IMR-90 (cell line): Measurements from ENCODE around the gene MDM2. TPM values are rescaled to one million over a fixed set of nuclear protein-coding genes. Genes with fewer than 3 reads are reported as not detected.

Experiments
- ATAC-seq: fragments of 200-7000 bp; cut with Tn5 transposase; 2 replicates; pipeline ENCODE4 v1.9.1; 2020; ENCODE audit warnings: low read depth, mild to moderate bottlenecking, moderate library complexity
- BruUV-seq: library from RNA; stranded (reverse); fragments of 400-500 nt; replicated peaks from 2 replicates; lab custom pipeline; 2021; lab: Mats Ljungman, UMichigan
- CTCF ChIA-PET: fragments of 300-600 bp; formaldehyde crosslinking; extraction: SDS; loops from one replicate; lab custom pipeline; 2021; ENCODE audit warnings: antibody characterized with exemption; lab: Yijun Ruan, JAX
- POLR2A ChIA-PET: fragments of 300-600 bp; sonication (Branson Sonifier 250); formaldehyde crosslinking; loops from one replicate; lab custom pipeline; 2022; ENCODE audit warnings: antibody characterized with exemption; ENCODE audit not compliant: unreplicated experiment; lab: Charles Lee
- DNase-seq: peaks from one replicate; pipeline ENCODE4 v3.0.0; 2013
- H2AFZ ChIP-seq: replicated peaks from 2 replicates; pipeline ENCODE3; 2013; ENCODE audit warnings: low read length, mild to moderate bottlenecking; ENCODE audit not compliant: poor library complexity
- H2AK5ac ChIP-seq: 2 replicates; pipeline ENCODE4 v1.6.1; 2013; ENCODE audit warnings: low read depth, low read length, inconsistent platforms
- H2AK9ac ChIP-seq: replicated peaks from 2 replicates; pipeline ENCODE3; 2013; ENCODE audit warnings: mild to moderate bottlenecking, low read depth, low read length, moderate library complexity; ENCODE audit not compliant: poor library complexity
- H2BK120ac ChIP-seq: 2 replicates; pipeline ENCODE4 v1.6.1; 2013; ENCODE audit warnings: low read depth, low read length, inconsistent platforms
- H2BK15ac ChIP-seq: 3 replicates; pipeline ENCODE4 v1.6.1; 2013; ENCODE audit warnings: low read depth, low read length, inconsistent platforms
- H2BK20ac ChIP-seq: 2 replicates; pipeline ENCODE4 v1.6.1; 2013; ENCODE audit warnings: low read depth, mild to moderate bottlenecking, inconsistent platforms, low read length, moderate library complexity
- H2BK5ac ChIP-seq: 2 replicates; pipeline ENCODE4 v1.6.1; 2013; ENCODE audit warnings: mild to moderate bottlenecking, low read depth, low read length, inconsistent platforms; ENCODE audit not compliant: poor library complexity, severe bottlenecking
- H3K14ac ChIP-seq: replicated peaks from 2 replicates; pipeline ENCODE4 v1.6.1; 2013; ENCODE audit warnings: low read depth, low read length, inconsistent platforms
- H3K18ac ChIP-seq: 2 replicates; pipeline ENCODE4 v1.6.1; 2013; ENCODE audit warnings: low read depth, low read length, control low read depth
- H3K23ac ChIP-seq: 2 replicates; pipeline ENCODE4 v1.6.1; 2013; ENCODE audit warnings: low read depth, low read length, inconsistent platforms
- H3K27ac ChIP-seq: 2 replicates; pipeline ENCODE4 v1.5.1; 2013; ENCODE audit warnings: mild to moderate bottlenecking, control low read depth, low read length; ENCODE audit not compliant: insufficient read depth
- H3K27me3 ChIP-seq: 2 replicates; pipeline ENCODE4 v1.6.1; 2013; ENCODE audit warnings: low read length; ENCODE audit not compliant: control insufficient read depth, insufficient read depth
- H3K36me3 ChIP-seq: 2 replicates; pipeline ENCODE4 v1.6.1; 2013; ENCODE audit warnings: low read length, mixed read lengths; ENCODE audit not compliant: control insufficient read depth, insufficient read depth
- H3K4ac ChIP-seq: 2 replicates; pipeline ENCODE4 v1.6.1; 2013; ENCODE audit warnings: low read depth, low read length, inconsistent platforms
- H3K4me1 ChIP-seq: 2 replicates; pipeline ENCODE4 v1.6.1; 2013; ENCODE audit warnings: low read length, mixed read lengths; ENCODE audit not compliant: control insufficient read depth, insufficient read depth
- H3K4me2 ChIP-seq: 2 replicates; pipeline ENCODE4 v1.6.1; 2013; ENCODE audit warnings: low read depth, mild to moderate bottlenecking, control low read depth, low read length, moderate library complexity
- H3K4me3 ChIP-seq: 2 replicates; pipeline ENCODE4 v1.5.1; 2013; ENCODE audit warnings: low read depth, mild to moderate bottlenecking, control low read depth, low read length, moderate library complexity; ENCODE audit not compliant: insufficient read depth
- H3K56ac ChIP-seq: 2 replicates; pipeline ENCODE4 v1.6.1; 2013; ENCODE audit warnings: low read length, inconsistent platforms; ENCODE audit not compliant: insufficient read depth; ENCODE audit errors: extremely low read depth
- H3K79me1 ChIP-seq, 2 experiments: 2 replicates each; pipeline ENCODE4 v1.6.1; 2013; ENCODE audit warnings: low read length in 2 of 2, inconsistent platforms in 1 of 2, low read depth in 1 of 2
- H3K9ac ChIP-seq: 2 replicates; pipeline ENCODE4 v1.6.1; 2013; ENCODE audit warnings: low read depth, low read length, control low read depth
- H3K9me1 ChIP-seq: 2 replicates; pipeline ENCODE4 v1.6.1; 2013; ENCODE audit warnings: low read length, inconsistent platforms; ENCODE audit not compliant: insufficient read depth
- H3K9me3 ChIP-seq: 2 replicates; pipeline ENCODE4 v1.6.1; 2013; ENCODE audit warnings: low read length; ENCODE audit not compliant: control insufficient read depth, insufficient read depth
- H4K20me1 ChIP-seq: 2 replicates; pipeline ENCODE4 v1.6.1; 2013; ENCODE audit warnings: low read length, inconsistent platforms; ENCODE audit not compliant: insufficient read depth
- H4K5ac ChIP-seq: 2 replicates; pipeline ENCODE4 v1.6.1; 2013; ENCODE audit warnings: mild to moderate bottlenecking, low read depth, low read length, control low read depth
- H4K8ac ChIP-seq, 2 experiments: 2 replicates each; pipeline ENCODE4 v1.6.1; 2013; ENCODE audit warnings: low read depth in 2 of 2, low read length in 2 of 2, control low read depth in 1 of 2, inconsistent platforms in 1 of 2
- H4K91ac ChIP-seq: 2 replicates; pipeline ENCODE4 v1.6.1; 2013; ENCODE audit warnings: low read depth, low read length, inconsistent platforms; ENCODE audit not compliant: insufficient read depth
- CEBPB ChIP-seq: IDR thresholded peaks from 2 replicates; pipeline ENCODE4 v1.6.1; 2012; ENCODE audit warnings: low read depth, low read length, improper control_type of control experiment
- CHD1 ChIP-seq: IDR thresholded peaks from 2 replicates; pipeline ENCODE4 v1.6.1; 2012; ENCODE audit warnings: low read depth, low read length, improper control_type of control experiment
- MAFK ChIP-seq: IDR thresholded peaks from 2 replicates; pipeline ENCODE4 v1.6.1; 2012; ENCODE audit warnings: low read depth, low read length, improper control_type of control experiment
- MXI1 ChIP-seq: IDR thresholded peaks from 2 replicates; pipeline ENCODE4 v1.6.1; 2012; ENCODE audit warnings: low read depth, mild to moderate bottlenecking, low read length, moderate library complexity, borderline replicate concordance
- NFE2L2 ChIP-seq: fragments of 150-350 bp; IDR thresholded peaks from 2 replicates; pipeline ENCODE4 v1.6.1; 2016; ENCODE audit warnings: low read depth, mild to moderate bottlenecking, low read length
- POLR2A ChIP-seq: IDR thresholded peaks from 2 replicates; pipeline ENCODE4 v1.6.1; 2012; ENCODE audit warnings: mild to moderate bottlenecking, low read depth, low read length
- RCOR1 ChIP-seq: IDR thresholded peaks from 2 replicates; pipeline ENCODE4 v1.6.1; 2012; ENCODE audit warnings: mild to moderate bottlenecking, low read length, improper control_type of control experiment; ENCODE audit not compliant: insufficient replicate concordance
- SMC3 ChIP-seq: fragments of 150-350 bp; IDR thresholded peaks from 2 replicates; pipeline ENCODE4 v1.6.1; 2016; ENCODE audit warnings: low read depth, mild to moderate bottlenecking, antibody characterized with exemption, low read length, moderate library complexity
- whole genome bisulfite sequencing, 2 experiments: methylation state at CpG; one replicate each; pipeline versions ENCODE4 v1.1.5 to v1.1.7; 2013; ENCODE audit warnings: missing lambda C conversion rate in 2 of 2; ENCODE audit not compliant: insufficient read length in 1 of 2; ENCODE audit errors: extremely low coverage in 2 of 2; 5-methylcytosine and 5-hydroxymethylcytosine counted together
- dilution Hi-C: fragments of 300-500 bp; cut with HindIII; formaldehyde crosslinking; loops from one replicate; pipeline ENCODE4 v1.14.3; 2018; ENCODE audit warnings: low sequenced_read_pairs; ENCODE audit not compliant: unreplicated experiment
- in situ Hi-C: fragments of 300-500 bp; cut with MboI; formaldehyde crosslinking; loops from 3 replicates; pipeline ENCODE4 v1.14.3; 2019; ENCODE audit warnings: low sequenced_read_pairs, inconsistent platforms, mixed read lengths
- intact Hi-C: fragments of 100-400 bp; cut with micrococcal nuclease; formaldehyde crosslinking; loops from 2 replicates; pipeline ENCODE4 v1.10.0; 2022
- polyA plus RNA-seq, 3 experiments: library from polyadenylated mRNA; depleted of rRNA; stranded (reverse); fragments of >200 nt; gene quantifications; 2 replicates each; pipeline ENCODE4 v1.2.3, GENCODE V29; 2012; ENCODE audit warnings: low replicate concordance in 1 of 3
- total RNA-seq: library from RNA; depleted of rRNA; stranded (reverse); fragments of >200 nt; gene quantifications from 2 replicates; pipeline ENCODE4 v1.2.3, GENCODE V29; 2012
- TF ChIP-seq, protein P1 (sequence below): conservative IDR thresholded peaks from 2 replicates; pipeline ENCODE4 v1.5.1; 2012; ENCODE audit warnings: mild to moderate bottlenecking, low read depth, low read length, improper control_type of control experiment

Gene MDM2
- total and polyA plus RNA-seq, 2 of the 4 experiments (the other 2 are of a cell fraction) = 21.9 to 196 TPM

DNA sequence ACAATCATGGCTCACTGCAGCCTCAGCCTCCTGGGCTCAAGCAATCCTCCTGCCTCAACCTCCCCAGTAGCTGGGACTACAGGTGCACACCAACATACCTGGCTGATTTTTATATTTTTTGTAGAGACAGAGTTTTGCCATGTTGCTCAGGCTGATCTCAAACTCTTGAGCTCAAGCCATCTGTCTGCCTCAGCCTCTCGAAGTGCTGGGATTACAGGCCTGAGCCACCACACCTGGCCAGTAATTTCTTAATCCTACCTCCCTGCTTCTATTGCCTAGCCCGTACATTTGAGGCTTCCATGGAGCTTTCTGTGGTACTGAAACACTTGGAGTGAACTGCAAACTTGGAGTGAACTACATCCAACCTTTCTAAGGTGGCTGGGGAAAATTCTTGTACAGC lies 41.3 kb upstream of the MDM2 start:
- TF ChIP-seq, protein P1, sequence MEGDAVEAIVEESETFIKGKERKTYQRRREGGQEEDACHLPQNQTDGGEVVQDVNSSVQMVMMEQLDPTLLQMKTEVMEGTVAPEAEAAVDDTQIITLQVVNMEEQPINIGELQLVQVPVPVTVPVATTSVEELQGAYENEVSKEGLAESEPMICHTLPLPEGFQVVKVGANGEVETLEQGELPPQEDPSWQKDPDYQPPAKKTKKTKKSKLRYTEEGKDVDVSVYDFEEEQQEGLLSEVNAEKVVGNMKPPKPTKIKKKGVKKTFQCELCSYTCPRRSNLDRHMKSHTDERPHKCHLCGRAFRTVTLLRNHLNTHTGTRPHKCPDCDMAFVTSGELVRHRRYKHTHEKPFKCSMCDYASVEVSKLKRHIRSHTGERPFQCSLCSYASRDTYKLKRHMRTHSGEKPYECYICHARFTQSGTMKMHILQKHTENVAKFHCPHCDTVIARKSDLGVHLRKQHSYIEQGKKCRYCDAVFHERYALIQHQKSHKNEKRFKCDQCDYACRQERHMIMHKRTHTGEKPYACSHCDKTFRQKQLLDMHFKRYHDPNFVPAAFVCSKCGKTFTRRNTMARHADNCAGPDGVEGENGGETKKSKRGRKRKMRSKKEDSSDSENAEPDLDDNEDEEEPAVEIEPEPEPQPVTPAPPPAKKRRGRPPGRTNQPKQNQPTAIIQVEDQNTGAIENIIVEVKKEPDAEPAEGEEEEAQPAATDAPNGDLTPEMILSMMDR = no peak
- TF ChIP-seq POLR2A = no peak
- no peak for TF ChIP-seq RCOR1
- TF ChIP-seq SMC3 = no peak
- TF ChIP-seq CHD1 = no peak
- TF ChIP-seq MXI1 = no peak
- TF ChIP-seq NFE2L2 = no peak
- TF ChIP-seq CEBPB = no peak
- TF ChIP-seq MAFK = no peak

More for the DNA sequence above, 41.3 kb upstream of the MDM2 start:
- no peaks in the 10 kb centered on the region for H3K27me3 ChIP-seq
- no peak overlapping the region for H3K4me2 ChIP-seq
- H3K14ac ChIP-seq = no peak overlapping the region
- ChIA-PET POLR2A (interaction anchor here (0.6 kb wide), 2 partner anchors 10 to 1281 kb away, joined by 3 to 11 read pairs; no protein-coding TSS in a partner anchor), CTCF (interaction anchor here (0.6 kb wide), 1 partner anchor 22 kb away, joined by 3 read pairs; no protein-coding TSS in a partner anchor)
- H3K27ac ChIP-seq = no peak overlapping the region
- H3K4me3 ChIP-seq = no peak overlapping the region
- no peak overlapping the region for H2AK5ac ChIP-seq
- no peaks in the 10 kb centered on the region; a peak in 1 of 4 replicates for H3K79me1 ChIP-seq
- DNase-seq (no peak), ATAC-seq (no peak)
- H3K9me1 ChIP-seq = 0 out of 2 replicates have a peak, but pooled peaks cover 3% of the 10 kb centered on the region
- no peak overlapping the region for H2BK20ac ChIP-seq
- H3K36me3 ChIP-seq = peaks cover 9% of the 10 kb centered on the region
- no peaks in the 10 kb centered on the region for H4K20me1 ChIP-seq
- no peaks in the 10 kb centered on the region for H3K4me1 ChIP-seq
- no peak overlapping the region for H2BK5ac ChIP-seq
- H3K56ac ChIP-seq = no peak overlapping the region
- no peak overlapping the region for H3K18ac ChIP-seq
- H2BK15ac ChIP-seq = no peak overlapping the region
- no peak overlapping the region for H4K8ac ChIP-seq
- no peak overlapping the region for H2AFZ ChIP-seq
- 80% methylated on average over 1 of the region's 2 CpGs; no CpG with 5 or more reads in 1 of the 2 experiments for WGBS, 2 experiments
- no peak overlapping the region for H3K23ac ChIP-seq
- intact Hi-C loops = no loop called here
- no peak overlapping the region for H3K9ac ChIP-seq
- H3K9me3 ChIP-seq = no peaks in the 10 kb centered on the region
- H3K4ac ChIP-seq = no peak overlapping the region
- BruUV-seq = no TSS peak
- no peak overlapping the region for H2BK120ac ChIP-seq
- dilution Hi-C loops = no loop called here
- no peak overlapping the region for H2AK9ac ChIP-seq
- no peak overlapping the region for H4K5ac ChIP-seq
- in situ Hi-C loops = no loop called here
- H4K91ac ChIP-seq = no peak overlapping the region
